PC-3 (cell line): ENCODE data around the gene KRTAP4-16.
"Not testable (repeated sequence)": the region's sequence is repeated elsewhere in the genome, so short reads cannot be mapped to it uniquely, and the experiment has no call there.

Source experiments
- CTCF ChIP-seq: fragments of 300-600 bp; sonication (generic); conservative IDR thresholded peaks from 2 replicates; pipeline ENCODE4 v1.5.1; 2017; ENCODE audit warnings: antibody characterized with exemption, low read depth, mild to moderate bottlenecking, low read length
- EZH2 ChIP-seq: fragments of 300-600 bp; sonication (generic); IDR thresholded peaks from one replicate; pipeline ENCODE4 v1.6.1; 2017; ENCODE audit warnings: antibody characterized with exemption, mild to moderate bottlenecking, low read length; ENCODE audit not compliant: unreplicated experiment

GRCh38 chr17:41104386-41105038 lies 2.5 kb upstream of the KRTAP4-16 start:
- TF ChIP-seq CTCF, EZH2: not testable (repeated sequence)
